Spinal cord (tissue), 10 donors: ENCODE measurements around the gene KCTD1. TPM values are rescaled to one million over a fixed set of nuclear protein-coding genes. Genes with fewer than 3 reads are reported as not detected.

Experiments
- DNase-seq, 6 donors: peaks; one replicate each; pipeline versions ENCODE4 v3.0.0 to v3.0.0-alpha.2; 2013 to 2015; ENCODE audit warnings: low spot score in 6 of 6, low read depth in 4 of 6
- H3K27ac ChIP-seq: one replicate; pipeline ENCODE4 v1.5.1; 2013; ENCODE audit warnings: low read depth, low read length, control low read depth
- H3K27me3 ChIP-seq: one replicate; pipeline ENCODE4 v1.6.1; 2013; ENCODE audit warnings: low read length; ENCODE audit not compliant: control insufficient read depth, insufficient read depth
- H3K36me3 ChIP-seq: one replicate; pipeline ENCODE4 v1.6.1; 2013; ENCODE audit warnings: low read length; ENCODE audit not compliant: control insufficient read depth, insufficient read depth
- H3K4me1 ChIP-seq: one replicate; pipeline ENCODE4 v1.6.1; 2013; ENCODE audit warnings: low read length; ENCODE audit not compliant: control insufficient read depth, insufficient read depth
- H3K4me3 ChIP-seq: one replicate; pipeline ENCODE4 v1.5.1; 2013; ENCODE audit warnings: low read depth, low read length, control low read depth
- H3K9me3 ChIP-seq: one replicate; pipeline ENCODE4 v1.6.1; 2013; ENCODE audit warnings: low read length; ENCODE audit not compliant: control insufficient read depth, insufficient read depth
- WGBS: methylation state at CpG from one replicate; pipeline ENCODE4 v1.1.5; 2013; ENCODE audit warnings: missing lambda C conversion rate; ENCODE audit not compliant: insufficient coverage; 5-methylcytosine and 5-hydroxymethylcytosine counted together
- polyA plus RNA-seq, 2 donors: library from polyadenylated mRNA; unstranded; fragments of 120-200 nt; gene quantifications; one replicate each; pipeline ENCODE4 v1.2.1, GENCODE V29; 2013; ENCODE audit not compliant: insufficient read length in 2 of 2
- small RNA-seq: library from RNA; depleted of rRNA; stranded (forward); fragments of <200 nt; gene quantifications from one replicate; pipeline ENCODE3, GENCODE V24; 2014; ENCODE audit warnings: low replicate concordance
- total RNA-seq, 2 donors: library from RNA; depleted of rRNA in 1 of 2; stranded (reverse); fragments of 120-200 nt in 1 of 2; fragments of >200 nt in 1 of 2; gene quantifications; one replicate each; pipeline versions ENCODE4 v1.2.3 to v1.2.4, GENCODE V29; 2013 to 2014
- donor health status: healthy.

The KCTD1 gene
- total and polyA plus RNA-seq, 4 donors: 23.0 to 46.7 (median 33.9) TPM

DNA sequence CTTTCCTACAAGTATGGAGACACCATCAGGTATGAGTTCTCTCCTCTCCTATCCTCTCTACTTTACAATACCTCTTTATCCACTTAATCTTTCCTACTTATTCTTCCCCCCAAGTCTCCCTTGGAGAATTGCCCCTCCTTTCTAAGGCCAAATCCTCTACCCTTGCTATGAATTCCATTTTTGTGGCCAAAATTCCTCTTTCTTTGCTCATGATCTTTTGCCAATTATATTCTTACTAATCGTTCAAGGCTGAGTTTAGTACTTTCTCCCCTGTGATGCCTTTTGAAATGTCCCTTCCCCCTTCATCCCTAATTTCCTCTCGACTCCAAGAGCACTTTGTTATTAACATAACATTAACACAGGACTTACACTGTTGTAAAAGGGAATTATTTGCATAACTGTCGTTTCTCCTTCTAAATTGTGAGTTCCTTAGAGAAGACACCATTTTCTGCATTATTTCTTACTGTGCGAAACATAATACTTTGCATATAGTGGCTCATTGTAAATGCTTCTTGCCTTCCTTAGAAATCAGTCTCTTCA, 133.4 kb downstream of the KCTD1 start:
- H3K27me3 ChIP-seq: no peaks in the 10 kb centered on the region
- H3K4me3 ChIP-seq: no peak overlapping the region
- 43% methylated on average over 1 of the region's 4 CpGs for WGBS
- H3K27ac ChIP-seq: no peak overlapping the region
- no peaks in the 10 kb centered on the region for H3K9me3 ChIP-seq
- H3K36me3 ChIP-seq: no peaks in the 10 kb centered on the region
- DNase-seq: no peak
- no peaks in the 10 kb centered on the region for H3K4me1 ChIP-seq

DNA sequence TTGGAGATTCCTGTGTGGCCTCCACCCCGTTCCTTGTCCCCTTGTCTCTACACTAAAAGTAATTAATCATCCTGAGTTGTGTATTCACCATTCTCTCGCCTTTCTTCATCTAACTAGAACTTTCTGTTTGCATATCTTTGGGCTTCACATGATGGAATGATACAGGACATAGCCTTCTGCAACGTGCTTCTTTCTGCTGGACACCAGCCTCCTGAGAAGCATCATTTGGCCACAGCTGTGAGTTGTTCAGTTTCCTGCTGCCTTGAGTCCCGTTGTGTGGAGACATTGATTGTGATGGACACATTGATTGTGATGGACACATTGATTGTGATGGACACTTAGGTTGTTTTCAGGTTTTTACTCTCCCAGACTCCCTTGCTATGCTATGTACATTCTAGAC, 139.3 kb downstream of the KCTD1 start:
- Histone ChIP-seq H3K27ac (no peak overlapping the region), H3K27me3 (no peaks in the 10 kb centered on the region), H3K4me3 (no peak overlapping the region), H3K36me3 (no peaks in the 10 kb centered on the region), H3K9me3 (no peaks in the 10 kb centered on the region), H3K4me1 (peaks cover 13% of the 10 kb centered on the region)
- 90% methylated on average over 4 of the region's 4 CpGs for WGBS
- DNase-seq: no peak

DNA sequence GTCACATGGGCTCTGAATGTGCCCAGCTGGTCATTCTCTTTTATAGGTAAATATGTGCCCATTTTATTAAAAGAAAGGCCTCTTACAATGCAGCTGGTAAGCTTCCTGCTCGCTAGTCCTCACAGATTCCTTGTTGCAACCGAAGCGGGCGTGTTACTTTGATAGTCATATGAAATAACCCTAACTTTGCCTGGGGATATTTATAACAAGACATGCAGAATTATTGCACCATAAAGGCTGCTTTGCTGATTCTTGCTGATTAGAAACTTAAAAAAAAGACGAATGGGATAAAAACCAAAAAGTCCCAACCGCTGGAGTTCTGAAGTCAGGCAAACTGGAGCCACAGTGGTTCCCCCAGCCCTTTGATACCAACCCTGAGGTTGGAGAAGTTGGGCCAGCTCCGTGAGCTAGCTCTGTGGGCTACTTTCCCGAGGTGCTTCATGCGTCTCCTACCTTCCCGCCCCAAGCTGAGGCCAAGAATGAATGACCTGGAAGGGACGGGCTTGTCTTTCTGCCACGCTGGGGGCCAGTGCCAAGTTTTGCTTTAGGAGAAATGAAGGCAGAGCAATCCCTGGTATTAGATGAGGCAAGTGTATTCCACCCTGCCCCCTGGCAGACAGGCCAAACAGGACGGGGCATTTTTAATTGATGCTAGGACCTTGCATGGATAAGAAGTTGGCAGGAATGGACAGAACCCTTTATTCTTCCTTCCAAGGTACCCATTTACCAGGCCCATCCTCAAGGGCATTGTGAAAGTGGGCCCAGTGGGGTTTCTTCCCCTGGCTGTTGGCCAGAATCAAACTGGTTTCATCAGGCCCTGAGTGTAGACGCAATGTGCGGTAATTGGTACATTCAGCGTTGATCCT, 140.4 kb downstream of the KCTD1 start:
- DNase-seq: no peak
- Histone ChIP-seq H3K27ac (no peak overlapping the region), H3K9me3 (no peaks in the 10 kb centered on the region), H3K27me3 (no peaks in the 10 kb centered on the region), H3K4me1 (peaks cover 13% of the 10 kb centered on the region), H3K36me3 (no peaks in the 10 kb centered on the region), H3K4me3 (no peak overlapping the region)
- WGBS: 97% methylated on average over 10 of the region's 16 CpGs

DNA sequence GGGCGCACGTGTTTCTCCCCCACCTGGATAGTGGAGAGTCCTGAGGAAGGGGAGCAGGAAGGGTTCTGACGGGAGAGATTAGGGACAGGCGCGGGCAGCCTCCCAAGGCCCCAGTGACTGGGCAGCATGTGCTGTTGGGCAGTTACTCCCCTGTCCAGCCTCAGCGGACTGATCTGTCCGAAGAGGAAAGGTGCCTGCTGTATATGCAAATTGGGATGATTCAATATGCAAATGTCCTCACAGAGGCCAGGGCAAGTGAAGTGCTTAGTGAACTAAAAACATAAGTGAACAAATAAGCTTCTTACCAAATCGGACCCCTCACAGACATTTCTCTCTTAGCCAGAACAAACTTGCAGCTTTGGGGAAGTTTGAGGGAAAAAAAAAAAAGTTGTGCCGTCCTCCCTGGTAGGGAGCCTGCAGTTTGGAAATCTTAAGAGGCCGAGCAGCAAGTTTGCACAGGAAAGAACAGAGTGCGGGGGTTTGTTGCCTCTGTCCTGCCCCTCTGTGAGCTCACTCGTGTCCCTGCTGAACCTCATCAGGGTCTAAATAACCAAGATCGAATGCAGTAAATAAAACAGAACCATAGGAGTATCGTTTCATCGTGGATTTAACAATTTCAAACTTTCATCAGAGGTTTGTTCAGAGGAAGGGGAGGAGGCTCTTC, 141.4 kb downstream of the KCTD1 start:
- Histone ChIP-seq H3K27me3 (no peaks in the 10 kb centered on the region), H3K9me3 (no peaks in the 10 kb centered on the region), H3K36me3 (no peaks in the 10 kb centered on the region), H3K27ac (no peak overlapping the region), H3K4me3 (no peak overlapping the region), H3K4me1 (peaks cover 13% of the 10 kb centered on the region)
- WGBS: 78% methylated on average over 8 of the region's 15 CpGs
- DNase-seq: no peak

DNA sequence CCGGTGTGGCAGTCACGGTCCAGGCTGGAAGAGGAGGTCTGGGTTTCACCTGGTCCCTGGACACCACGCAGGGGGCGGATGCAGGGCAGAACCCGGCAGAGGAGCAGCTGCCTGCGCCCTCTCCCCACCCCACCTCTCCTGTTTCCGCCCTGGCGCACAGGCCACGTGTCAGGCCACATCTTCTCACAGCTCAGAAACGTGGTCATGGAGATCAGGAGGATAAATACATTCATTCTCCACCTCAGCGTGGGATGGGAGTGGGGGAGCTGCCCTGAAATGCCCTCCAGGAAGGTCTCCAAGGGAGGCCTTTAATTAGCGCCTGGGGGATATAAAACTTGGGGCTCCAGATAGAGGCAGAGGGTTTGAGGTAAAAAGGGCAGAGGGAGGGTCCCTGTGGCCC, 142.0 kb downstream of the KCTD1 start:
- Histone ChIP-seq H3K36me3 (no peaks in the 10 kb centered on the region), H3K27ac (no peak overlapping the region), H3K9me3 (no peaks in the 10 kb centered on the region), H3K4me3 (no peak overlapping the region), H3K27me3 (no peaks in the 10 kb centered on the region), H3K4me1 (peaks cover 13% of the 10 kb centered on the region)
- 86% methylated on average over 4 of the region's 12 CpGs for WGBS
- no peak for DNase-seq

DNA sequence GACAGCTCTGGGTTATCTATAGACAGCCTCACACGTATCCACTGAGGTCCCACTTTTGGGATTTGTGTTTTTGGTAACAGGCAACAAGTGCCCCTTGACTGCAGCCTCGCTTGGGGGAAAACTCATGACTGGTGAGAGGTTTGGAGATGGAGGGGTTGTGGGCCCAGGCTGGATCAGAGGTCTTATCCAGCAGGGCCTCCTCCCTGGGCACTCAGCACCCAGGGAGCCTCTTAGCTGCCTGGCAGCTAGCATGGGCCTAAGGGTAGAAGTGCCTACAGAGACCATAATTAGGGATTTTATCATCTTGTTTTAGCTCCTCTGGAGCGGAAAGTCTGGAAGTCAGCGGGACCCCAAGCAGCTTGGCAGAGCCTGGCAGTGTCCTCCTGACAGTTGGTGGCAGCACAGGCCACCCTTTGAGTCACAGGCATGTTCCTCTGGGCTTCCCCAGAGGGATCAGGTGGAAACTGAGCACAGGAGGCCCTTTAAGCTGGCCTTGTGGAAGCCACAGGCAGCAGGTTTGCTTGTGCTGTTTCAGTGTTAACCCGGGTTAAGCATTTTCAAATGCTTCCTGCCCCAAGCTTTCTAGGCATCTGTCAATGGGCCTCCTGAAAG, 143.1 kb downstream of the KCTD1 start:
- Histone ChIP-seq H3K4me3 (no peak overlapping the region), H3K9me3 (no peaks in the 10 kb centered on the region), H3K4me1 (peaks cover 13% of the 10 kb centered on the region), H3K27me3 (no peaks in the 10 kb centered on the region), H3K27ac (no peak overlapping the region), H3K36me3 (no peaks in the 10 kb centered on the region)
- 66% methylated on average over 5 of the region's 5 CpGs for WGBS
- DNase-seq: peak in 2 of 6 donors; percentile 56 to 62

Small RNA genes lying within 50 kb of the gene (small RNA-seq; reads per million reads assigned to genes)
- not detected for gene MIR8057
